ENCODE measurements around the gene EFNA5.

The EFNA5 gene

GRCh38 chr5:107636555-107636954, 34.2 kb downstream of the EFNA5 start:
- no peak for DNase-seq

GRCh38 chr5:107636068-107636467, 34.7 kb downstream of the EFNA5 start:
- no peak for DNase-seq

DNA sequence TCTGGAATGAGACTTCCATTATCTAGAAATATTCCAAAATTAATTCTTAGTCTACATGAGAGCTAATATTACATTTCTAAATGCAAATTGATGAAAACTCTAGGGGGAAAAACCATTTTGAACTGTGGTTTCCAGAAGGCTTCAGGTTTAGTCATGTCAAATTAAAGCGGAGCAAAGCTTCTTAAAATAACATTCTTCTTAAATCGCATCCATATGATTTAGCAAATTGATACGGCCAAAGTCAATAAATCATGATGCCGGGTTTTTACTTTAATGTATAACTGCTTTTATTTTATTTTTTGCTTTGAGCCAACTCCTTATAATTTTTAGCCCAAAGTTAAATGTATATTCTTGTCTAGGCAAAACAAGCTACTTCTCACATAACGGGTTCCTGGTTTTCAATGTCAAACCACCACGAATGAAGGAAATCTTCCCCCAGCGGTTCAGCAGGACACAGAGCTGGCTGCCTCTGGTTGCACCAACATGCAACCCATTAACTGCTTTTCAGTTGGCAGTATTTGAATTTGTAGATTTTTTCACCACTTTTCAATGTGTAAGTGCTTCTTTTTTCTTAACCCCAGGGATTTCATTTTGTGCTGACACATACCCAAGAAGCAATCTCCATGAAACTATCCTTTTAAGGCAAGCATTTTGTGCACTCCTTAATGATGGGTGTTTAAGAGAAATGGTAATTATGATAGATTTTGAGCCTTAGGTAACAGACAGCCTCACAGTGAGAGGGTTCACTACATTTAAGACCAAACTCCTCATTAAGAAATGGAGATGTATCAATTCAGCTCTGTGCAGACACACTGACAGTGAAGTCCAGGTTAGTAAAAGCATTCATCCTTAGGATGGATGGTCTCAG, 35.5 kb downstream of the EFNA5 start:
- no peak for DNase-seq

DNA sequence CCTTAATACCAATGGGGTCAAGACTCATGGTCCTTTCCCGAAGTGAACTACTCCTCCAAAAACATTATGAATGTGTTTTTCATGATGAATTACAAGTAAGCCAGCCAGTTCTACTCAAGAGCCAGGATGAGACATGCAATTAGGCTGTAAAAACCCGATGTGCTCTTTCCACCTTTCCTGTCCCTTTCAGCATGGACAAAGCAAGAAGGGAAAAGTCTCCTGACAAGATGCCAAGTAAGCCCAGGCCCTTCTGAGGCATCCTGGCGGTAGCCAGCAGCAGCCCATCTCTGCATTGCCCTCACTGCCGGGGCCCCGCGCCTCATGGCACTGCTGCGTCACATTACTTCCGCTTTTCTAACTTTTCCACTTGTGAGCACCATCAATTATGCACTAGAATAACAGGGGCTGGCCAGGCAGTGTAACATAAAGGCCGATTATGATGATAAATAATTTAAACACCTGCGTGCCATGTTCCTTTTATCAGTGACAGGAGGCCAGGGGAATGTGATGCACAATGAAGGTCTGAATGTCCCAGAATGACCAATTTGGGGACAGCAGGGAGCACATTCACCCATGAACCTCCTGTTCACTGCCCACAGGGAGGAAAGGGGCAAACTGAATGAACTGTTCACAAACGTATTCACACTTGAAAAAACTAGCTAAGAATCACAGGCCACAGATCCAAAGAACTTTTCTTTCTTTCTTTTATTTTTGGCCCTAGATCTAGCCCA, 37.4 kb downstream of the EFNA5 start:
- no peak for DNase-seq

- DNase-seq = no peak
These were observed 38.9 kb downstream of the EFNA5 start for GRCh38 chr5:107631805-107632362.

GRCh38 chr5:107630184-107630583, 40.6 kb downstream of the EFNA5 start:
- no peak for DNase-seq

DNA sequence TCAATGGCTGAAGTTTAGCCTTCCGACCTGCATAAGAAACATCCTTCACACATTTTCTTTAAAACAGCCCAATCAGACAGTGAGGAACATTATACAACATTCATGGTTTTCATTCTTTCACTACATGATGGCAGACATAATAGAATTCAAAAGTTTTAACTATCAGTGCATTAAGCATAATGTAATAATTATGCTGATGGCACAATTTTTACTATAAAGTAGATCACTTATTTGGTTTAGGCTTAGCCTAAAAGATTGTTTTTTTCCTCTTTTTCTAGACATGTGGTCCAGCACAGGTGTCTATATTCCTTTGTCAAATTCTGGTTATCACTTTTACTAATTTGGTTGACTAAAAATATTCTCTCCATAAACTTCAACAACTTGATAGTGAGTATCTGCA, 46.5 kb downstream of the EFNA5 start:
- DNase-seq = no peak

DNA sequence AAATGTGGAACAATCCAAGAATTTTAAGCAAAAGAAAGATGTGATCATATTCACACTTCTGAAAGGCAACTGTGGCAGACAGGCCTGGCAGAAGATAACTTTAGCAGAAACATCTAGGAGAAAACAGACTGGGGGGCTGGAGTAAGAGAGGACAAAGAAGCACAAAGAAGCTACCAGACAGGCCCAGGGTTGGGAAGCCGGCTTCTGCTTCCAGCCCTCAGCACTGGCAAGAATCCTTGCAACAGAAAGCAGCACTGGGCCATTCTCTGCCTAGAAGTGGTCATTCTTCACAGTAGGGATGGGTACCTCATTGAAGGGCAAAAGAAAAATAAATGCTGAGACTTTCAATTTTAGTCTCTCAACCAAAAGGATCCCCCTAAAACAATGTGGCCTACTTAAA, 49.6 kb downstream of the EFNA5 start:
- no peak for DNase-seq

DNA sequence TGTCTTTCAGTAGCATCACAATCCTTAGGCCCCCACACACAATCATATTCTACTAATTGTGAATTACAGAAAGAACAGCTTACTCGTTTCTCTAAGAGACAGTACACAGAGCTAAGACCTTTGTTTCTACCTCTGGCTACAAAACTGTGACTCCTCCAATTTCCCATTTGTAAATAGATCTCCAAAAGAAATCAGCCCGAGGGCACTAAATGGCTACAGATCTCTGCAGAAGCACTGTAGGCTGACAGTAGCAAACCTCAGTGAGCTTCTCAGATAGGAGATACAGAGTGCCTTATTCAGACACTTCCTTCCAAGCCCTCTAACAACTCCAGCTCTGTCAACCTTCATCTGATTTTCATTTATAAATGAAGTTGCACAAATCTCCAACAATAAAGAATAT, 51.0 kb downstream of the EFNA5 start:
- DNase-seq = no peak

GRCh38 chr5:107618242-107618641, 52.5 kb downstream of the EFNA5 start:
- no peak for DNase-seq

GRCh38 chr5:107617052-107617451, 53.7 kb downstream of the EFNA5 start:
- DNase-seq = no peak

- no peak for DNase-seq
These were observed 54.5 kb downstream of the EFNA5 start for GRCh38 chr5:107616213-107616612.

DNA sequence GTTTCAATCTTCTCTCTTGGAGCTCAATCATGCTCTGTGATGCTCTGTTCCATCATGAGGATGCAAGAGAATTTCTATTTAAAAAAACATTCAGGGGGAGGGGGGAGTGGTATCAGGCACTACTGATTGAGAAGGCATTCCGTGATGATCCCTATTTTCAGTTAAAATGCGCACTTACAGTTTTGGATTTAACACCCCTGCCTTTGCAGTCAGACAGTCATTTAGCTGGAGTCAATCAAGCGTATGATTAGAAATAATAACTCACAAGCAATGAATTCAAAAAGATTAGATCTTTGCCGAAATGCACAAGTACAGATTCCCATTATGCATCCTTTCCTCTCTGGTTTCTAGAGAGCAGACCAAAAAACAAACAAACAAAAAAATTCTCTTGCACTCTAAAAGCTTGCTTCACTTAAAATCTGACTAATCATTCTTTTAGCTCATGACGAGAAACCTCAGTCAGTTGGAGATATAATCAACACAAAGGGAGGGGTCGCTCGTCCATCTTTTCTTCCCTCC, 55.4 kb downstream of the EFNA5 start:
- no peak for DNase-seq

DNA sequence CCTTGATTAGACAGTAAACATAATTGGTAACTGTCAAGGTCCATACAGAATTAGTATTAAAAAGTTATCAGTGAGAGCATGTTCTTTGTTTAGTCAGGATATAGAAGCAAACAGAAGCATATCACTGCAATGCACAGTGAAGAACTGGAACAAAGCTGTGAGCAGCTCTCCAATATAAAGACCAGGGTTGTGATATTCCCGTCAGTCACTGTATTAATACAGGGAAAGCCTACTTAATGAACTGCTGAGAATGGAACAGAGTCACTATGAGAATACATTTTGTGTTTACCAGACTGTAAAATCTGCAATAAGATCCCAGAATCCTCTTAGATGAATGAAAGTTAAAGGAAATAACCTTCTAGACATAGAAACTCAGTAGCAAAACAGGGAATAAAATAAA, 58.2 kb downstream of the EFNA5 start:
- DNase-seq = no peak

GRCh38 chr5:107610798-107611197, 59.9 kb downstream of the EFNA5 start:
- no peak for DNase-seq

DNA sequence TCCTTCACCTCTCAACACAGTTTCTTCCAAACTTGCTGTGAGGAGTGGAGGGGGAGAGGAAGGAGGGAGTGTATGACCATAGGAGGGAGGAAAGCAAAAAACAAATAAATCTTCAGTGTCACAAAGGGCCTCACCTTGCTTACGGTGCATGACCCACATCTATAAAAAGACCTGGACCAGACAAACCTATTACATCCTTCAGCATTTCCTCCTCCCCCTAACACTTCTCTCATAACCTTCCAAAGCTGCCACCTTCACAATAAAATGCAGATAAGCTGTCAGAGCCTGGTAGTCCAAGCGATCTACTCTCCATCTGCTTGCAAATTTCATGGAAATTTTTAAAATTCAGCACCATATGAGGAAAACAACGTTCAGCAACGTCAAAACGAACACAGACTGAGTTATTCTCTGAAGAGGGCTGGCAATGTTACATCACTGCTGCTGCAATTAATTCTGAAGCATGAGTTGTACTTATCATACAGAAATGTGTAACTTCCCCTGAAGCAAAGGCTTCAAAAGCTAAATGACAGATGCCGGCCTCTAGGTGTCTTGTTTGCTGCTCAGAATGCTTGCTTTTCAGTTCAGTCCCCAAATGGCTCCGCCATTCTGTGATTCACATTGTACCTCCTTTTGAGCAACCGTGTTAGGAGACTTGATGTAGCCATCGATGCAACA, 62.9 kb downstream of the EFNA5 start:
- no peak for DNase-seq

GRCh38 chr5:107607196-107607595, 63.5 kb downstream of the EFNA5 start:
- DNase-seq = no peak

GRCh38 chr5:107605596-107606125, 65.1 kb downstream of the EFNA5 start:
- DNase-seq = no peak

DNA sequence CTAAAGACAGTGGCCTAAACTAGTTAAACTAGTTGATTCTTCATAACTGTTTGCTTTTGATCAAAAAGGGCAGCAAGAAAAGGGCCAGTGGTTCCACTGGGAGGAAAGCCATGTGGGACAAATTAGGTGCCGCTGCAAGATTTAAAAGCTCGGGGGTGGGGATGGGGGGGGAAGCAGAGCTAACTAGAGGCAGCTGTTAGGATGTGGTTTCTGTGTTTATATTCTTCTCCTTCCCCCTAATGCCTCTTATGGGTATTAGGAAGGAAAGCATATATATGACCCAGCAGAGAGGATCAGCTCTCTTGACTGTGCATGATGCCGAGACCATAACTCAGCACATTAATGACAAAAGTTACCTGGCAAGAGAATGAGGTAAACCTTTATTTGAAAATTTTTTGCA, 65.7 kb downstream of the EFNA5 start:
- no peak for DNase-seq

DNA sequence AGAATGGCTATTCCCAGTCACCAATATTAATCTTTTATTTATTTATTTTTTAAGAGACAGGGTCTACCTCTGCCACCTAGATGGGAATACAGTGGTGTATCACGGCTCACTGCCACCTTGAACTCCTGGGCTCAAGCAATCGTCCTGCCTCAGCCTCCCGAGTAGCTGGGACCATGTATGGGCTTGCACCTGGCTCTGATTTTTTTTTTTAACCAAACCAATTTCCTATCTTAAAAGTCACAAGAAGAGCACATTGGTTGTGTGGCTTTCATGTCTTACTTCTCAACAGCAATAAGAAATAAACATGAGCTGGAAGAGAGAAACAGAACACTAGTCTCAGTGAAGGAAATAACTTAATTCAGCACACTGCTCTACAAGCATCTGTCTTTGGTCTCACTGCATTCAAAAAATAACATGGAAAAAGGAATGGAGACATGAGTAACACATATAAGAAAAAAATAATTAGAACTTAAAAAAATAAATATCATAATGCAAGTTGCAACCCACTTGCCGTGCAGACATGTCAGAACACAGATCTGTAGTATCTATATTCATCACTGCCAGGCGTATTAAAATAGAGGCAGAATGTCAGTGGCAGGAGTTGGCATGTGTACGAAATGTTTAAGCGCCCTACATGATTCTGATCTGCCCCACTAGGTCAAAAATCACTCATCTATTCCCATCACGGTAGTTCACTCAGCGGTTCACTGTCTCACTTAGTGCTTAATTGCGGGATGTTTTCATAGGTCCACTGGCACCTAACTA, 66.4 kb downstream of the EFNA5 start:
- no peak for DNase-seq

- DNase-seq = no peak
These were observed 67.4 kb downstream of the EFNA5 start for GRCh38 chr5:107603349-107603748.

DNA sequence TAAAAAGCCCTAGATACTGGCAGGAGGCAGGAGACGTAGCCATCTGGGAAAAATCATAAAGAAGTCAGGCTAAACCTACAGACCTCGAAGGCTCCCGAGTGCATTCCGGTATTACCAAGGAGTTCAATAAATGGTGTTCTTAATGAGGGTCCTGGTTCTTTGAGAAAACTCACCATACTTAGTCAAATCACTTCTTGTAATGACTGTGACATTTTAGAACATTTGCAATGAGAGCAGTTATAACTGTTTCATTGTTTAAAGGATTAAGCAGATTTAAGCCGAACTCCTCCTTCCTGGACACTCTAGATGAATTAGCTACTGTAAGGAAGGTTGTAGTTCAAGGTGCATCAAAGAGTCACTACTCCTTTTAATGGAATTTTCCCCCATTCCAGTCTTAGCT, 67.8 kb downstream of the EFNA5 start:
- DNase-seq = no peak
